Subcutaneous adipose tissue (tissue), 4 donors: ENCODE results near the gene PBX3. TPM values are rescaled to one million over a fixed set of nuclear protein-coding genes. Genes with fewer than 3 reads are reported as not detected.

Experiments
- total RNA-seq, 4 donors: library from RNA; depleted of rRNA; stranded (reverse); fragments of >200 nt; gene quantifications; one replicate each; pipeline ENCODE4 v1.1.0, GENCODE V29; 2016
- TF ChIP-seq, protein P1 (sequence below): fragments of 450-650 bp; IDR thresholded peaks from one replicate; pipeline ENCODE4 v1.5.1; 2016; ENCODE audit warnings: low read depth, mild to moderate bottlenecking, control low read depth, antibody characterized with exemption, moderate library complexity

The PBX3 gene
- total RNA-seq, 4 donors from 2014 or later, result 29.7 to 44.9 (median 35.4) TPM

DNA sequence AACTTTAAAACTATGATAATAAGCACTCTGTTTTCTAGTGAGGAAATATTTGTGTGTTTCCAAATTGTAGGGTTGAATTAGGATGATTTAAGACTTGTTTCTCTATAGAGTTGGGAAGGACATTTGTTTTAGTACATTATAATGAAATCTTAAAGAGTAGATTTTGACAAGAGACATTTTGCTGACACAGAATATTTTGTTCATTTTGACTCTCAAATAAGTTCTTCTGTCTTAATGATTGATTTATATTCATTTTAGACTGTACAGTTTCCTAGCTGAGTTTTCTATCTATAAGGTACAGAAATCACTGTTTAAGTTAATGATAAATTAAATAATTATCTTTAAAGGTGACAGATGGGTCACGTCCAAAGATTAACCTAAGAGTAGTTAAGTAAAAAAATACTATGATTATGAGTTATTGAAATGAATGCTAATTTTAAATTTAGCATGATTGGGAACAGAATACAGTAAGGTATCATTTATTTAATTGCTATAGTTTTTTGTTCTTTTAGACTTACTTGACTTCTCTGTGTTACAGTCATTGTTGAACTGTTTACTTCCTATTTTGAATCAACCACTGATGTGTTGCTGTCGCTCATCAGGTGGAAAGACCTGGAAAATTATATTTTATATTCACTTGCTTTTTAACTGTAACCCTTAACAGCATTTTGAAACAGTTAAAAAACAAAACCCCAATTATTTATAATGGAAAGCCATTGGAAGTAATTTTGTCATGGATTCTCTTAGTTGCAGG is 19.5 kb downstream of the PBX3 start:
- TF ChIP-seq, protein P1, sequence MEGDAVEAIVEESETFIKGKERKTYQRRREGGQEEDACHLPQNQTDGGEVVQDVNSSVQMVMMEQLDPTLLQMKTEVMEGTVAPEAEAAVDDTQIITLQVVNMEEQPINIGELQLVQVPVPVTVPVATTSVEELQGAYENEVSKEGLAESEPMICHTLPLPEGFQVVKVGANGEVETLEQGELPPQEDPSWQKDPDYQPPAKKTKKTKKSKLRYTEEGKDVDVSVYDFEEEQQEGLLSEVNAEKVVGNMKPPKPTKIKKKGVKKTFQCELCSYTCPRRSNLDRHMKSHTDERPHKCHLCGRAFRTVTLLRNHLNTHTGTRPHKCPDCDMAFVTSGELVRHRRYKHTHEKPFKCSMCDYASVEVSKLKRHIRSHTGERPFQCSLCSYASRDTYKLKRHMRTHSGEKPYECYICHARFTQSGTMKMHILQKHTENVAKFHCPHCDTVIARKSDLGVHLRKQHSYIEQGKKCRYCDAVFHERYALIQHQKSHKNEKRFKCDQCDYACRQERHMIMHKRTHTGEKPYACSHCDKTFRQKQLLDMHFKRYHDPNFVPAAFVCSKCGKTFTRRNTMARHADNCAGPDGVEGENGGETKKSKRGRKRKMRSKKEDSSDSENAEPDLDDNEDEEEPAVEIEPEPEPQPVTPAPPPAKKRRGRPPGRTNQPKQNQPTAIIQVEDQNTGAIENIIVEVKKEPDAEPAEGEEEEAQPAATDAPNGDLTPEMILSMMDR, result no peak

DNA sequence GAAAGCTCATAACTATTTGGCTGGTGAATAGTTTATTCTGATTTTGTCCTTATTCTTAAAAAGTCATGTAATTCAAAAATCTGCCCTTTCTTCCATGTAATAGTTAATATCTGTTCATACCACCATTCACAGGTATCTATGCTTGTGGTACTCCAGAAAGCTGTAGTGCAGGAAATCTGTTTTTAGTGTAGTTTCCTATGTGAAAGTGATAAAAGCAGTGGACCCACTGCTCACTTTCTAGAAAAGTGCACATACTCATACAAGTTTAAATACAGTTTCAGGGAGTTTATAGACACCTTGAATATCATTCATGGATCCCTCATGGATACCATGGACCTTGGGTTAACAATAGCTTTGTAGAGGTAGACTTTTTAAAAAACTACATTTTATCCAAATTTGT is 20.2 kb downstream of the PBX3 start:
- TF ChIP-seq, protein P1, result no peak

DNA sequence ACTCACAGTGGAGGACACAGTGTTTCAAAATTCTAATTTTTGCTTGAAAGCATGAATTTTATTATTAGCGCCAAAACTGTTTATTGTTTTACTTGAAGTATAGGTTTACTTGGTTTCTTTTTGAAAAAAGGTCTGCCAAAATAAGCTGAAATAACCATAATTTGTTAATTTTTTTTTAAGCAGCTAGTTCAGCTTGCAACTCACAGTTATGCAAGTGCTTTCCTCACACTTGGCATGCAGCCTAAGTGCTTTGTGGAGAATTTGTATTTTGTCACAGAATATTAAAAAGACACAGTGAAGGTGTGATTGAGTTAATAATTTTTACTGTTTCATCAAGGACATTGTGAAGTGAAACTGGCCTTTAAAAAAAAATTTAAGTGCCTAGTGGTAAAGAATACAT is 21.6 kb downstream of the PBX3 start:
- TF ChIP-seq, protein P1, result no peak

DNA sequence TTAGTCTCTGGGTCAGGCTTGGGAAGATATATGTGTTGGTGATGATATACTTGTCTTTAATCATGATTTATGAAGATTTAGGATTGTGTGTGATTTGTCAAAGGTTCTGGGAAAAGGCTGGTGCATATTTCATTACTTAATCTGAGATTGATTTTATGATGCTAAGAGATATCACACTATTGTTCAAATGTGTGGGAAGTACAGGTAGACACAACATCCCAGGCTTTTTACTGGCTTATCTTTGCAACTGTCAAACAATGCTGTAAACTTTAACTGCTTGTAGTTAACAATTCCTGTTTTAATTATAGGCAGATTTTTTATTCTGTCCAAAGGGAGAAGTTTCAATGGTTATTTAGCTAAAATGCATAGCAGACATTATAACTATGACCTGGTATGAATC is 23.9 kb downstream of the PBX3 start:
- TF ChIP-seq, protein P1, result no peak

DNA sequence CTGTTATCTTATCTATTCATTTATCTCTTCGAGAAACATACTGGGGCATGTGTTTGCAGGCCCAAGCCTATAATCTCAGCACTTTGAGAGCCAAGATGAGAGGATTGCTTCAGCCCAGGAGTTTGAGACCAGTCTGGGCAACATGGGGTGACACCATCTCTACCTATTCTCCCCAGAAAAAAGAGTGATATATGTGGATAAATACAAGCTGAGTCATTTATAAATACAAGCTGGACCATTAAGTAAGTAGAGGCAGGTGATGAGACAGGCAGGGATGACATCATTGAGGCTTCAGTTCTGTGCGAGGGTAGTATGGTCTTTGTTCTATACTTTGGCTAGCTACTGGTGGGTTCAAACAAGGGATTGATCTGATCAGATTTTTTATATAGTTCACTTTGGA is 25.6 kb downstream of the PBX3 start:
- TF ChIP-seq, protein P1, result no peak

DNA sequence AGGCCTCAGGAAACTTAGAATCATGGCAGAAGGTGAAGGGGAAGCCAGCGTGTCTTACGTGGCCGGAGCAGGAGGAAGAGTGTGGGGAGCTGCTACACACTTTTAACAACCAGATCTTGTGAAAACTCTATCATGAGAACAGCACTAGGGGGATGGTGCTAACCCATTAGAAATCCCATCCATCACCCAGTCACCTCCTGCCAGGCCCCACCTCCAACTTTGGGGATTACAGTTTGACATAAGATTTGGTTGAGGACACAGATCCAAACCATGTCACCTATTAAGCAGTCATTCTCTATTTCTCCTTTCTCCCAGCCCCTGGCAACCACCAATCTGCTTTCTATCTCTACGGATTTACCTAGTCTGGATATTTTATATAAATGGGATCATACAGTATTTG is 26.9 kb downstream of the PBX3 start:
- TF ChIP-seq, protein P1, result no peak

DNA sequence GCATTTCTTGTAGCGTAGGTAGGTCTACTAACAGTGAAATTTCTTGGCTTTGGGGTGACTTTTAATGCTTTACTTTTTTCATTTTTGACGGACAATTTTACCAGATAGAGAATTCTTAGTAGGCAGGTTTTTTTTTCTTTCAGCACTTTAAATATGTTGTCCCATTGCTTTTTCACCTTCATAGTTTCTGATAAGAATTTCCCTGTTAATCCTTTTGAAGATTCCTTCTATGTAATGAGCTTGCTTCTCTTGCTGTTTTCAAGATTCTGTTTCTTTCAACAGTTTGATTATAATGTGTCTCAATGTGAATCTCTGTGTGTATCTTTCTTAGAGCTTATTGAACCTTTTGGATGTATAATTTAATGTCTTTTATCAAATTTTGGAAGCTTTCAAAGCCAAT is 35.5 kb downstream of the PBX3 start:
- TF ChIP-seq, protein P1, result no peak
